Activated CD8-positive, alpha-beta memory T cell treated with anti-CD3 and anti-CD28 coated beads, Interleukin-2, amount 10 ng/mL, durations not matched to agents 7 days and 5 days (primary cell): ENCODE results near the gene TMEM121B. TPM values are rescaled to one million over a fixed set of nuclear protein-coding genes. Genes with fewer than 3 reads are reported as not detected.

Source experiments
- ATAC-seq: fragments of 150-1000 bp; cut with Tn5 transposase; one replicate; pipeline ENCODE4 v1.10.0; 2021; ENCODE audit warnings: moderate library complexity
- CTCF ChIA-PET: fragments of 350-600 bp; sonication (Branson Sonifier 250); formaldehyde crosslinking; loops from one replicate; lab custom pipeline; 2021; ENCODE audit warnings: antibody characterized with exemption; lab: Charles Lee
- DNase-seq: peaks from one replicate; pipeline ENCODE4 v3.0.0-alpha.2; 2020
- H3K27ac Mint-ChIP-seq: one replicate; pipeline ENCODE4 v1.8.0; 2021; ENCODE audit warnings: mild to moderate bottlenecking, mixed read lengths
- H3K27me3 Mint-ChIP-seq: one replicate; pipeline ENCODE4 v1.8.0; 2021; ENCODE audit warnings: mixed read lengths
- H3K36me3 Mint-ChIP-seq: one replicate; pipeline ENCODE4 v1.8.0; 2021; ENCODE audit warnings: mild to moderate bottlenecking, mixed read lengths
- H3K4me1 Mint-ChIP-seq: one replicate; pipeline ENCODE4 v1.8.0; 2021; ENCODE audit warnings: mixed read lengths
- H3K4me3 Mint-ChIP-seq: one replicate; pipeline ENCODE4 v1.8.0; 2021; ENCODE audit warnings: mild to moderate bottlenecking, moderate library complexity, mixed read lengths
- H3K9me3 Mint-ChIP-seq: one replicate; pipeline ENCODE4 v1.8.0; 2022; ENCODE audit warnings: low read depth, mixed read lengths
- total RNA-seq, 2 experiments: library from RNA; stranded (reverse); gene quantifications; one replicate each; pipeline ENCODE4 v1.2.3, GENCODE V29; 2021

Gene TMEM121B
- total RNA-seq, 2 experiments from 2014 or later, result not detected

GRCh38 chr22:17074648-17075002, 46.5 kb downstream of the TMEM121B start:
- Mint-ChIP-seq H3K36me3 (no peaks in the 10 kb centered on the region), H3K4me3 (no peak overlapping the region), H3K4me1 (peaks cover 17% of the 10 kb centered on the region), H3K27me3 (peaks cover 53% of the 10 kb centered on the region), H3K9me3 (no peaks in the 10 kb centered on the region), H3K27ac (no peak overlapping the region)
- CTCF ChIA-PET, result interaction anchor here (0.7 to 6.3 kb wide), 17 partner anchors 9 to 1002 kb away, joined by 3 to 93 read pairs (median 4); partner anchors contain the start of gene IL17RA
- DNase-seq, result no peak
- no peak for ATAC-seq

DNA sequence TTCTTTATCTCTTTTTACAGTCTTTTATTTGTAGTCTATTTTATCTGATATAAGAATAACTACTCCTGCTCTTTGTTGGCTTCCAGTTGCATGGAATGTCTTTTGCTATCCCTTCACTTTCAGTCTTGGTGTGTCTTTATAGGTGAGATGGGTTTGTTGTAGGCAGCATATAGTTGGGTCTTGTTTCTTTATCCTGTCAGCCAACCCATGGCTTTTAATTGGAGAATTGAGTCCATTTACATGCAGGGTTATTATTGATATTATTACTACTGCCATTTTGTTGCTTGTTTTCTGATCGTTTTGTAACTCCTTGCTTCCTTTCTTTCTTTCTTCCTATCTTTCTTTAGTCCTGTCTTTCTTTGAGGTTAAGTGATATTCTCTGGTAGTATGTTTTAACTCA, 48.3 kb downstream of the TMEM121B start:
- H3K4me3 Mint-ChIP-seq, result no peak overlapping the region
- H3K9me3 Mint-ChIP-seq, result no peaks in the 10 kb centered on the region
- H3K36me3 Mint-ChIP-seq, result no peaks in the 10 kb centered on the region
- peaks cover 17% of the 10 kb centered on the region for H3K4me1 Mint-ChIP-seq
- no peak for ATAC-seq
- H3K27me3 Mint-ChIP-seq, result peaks cover 50% of the 10 kb centered on the region
- CTCF ChIA-PET, result interaction anchor here (1.7 to 6.3 kb wide), 3 partner anchors 15 to 100 kb away, joined by 6 to 93 read pairs (median 7); no protein-coding TSS in a partner anchor
- no peak overlapping the region for H3K27ac Mint-ChIP-seq
- DNase-seq, result no peak

Other genes starting within 250 kb of the TMEM121B start
- not detected for gene GAB4, start 113.1 kb downstream of the TMEM121B start, total RNA-seq
- gene IL17RA, start 36.4 kb downstream of the TMEM121B start, total RNA-seq, result 10 to 100 TPM; 22.5 to 25.1 TPM
- gene HDHD5, start 37.9 kb upstream of the TMEM121B start, total RNA-seq, result 10 to 100 TPM; 23.8 to 31.6 TPM
- gene ADA2, start 98.1 kb upstream of the TMEM121B start, total RNA-seq, result 10 to 100 TPM; 39.4 to 51.3 TPM
- under 1 TPM in 1 of 2 experiments, not detected in 1; 0.02 TPM for gene CECR2, start 248.1 kb upstream of the TMEM121B start, total RNA-seq